GM12878 (cell line): ENCODE results near the gene HPSE2. TPM values are rescaled to one million over a fixed set of nuclear protein-coding genes. Genes with fewer than 3 reads are reported as not detected.

ENCODE experiments used
- ATAC-seq: fragments of 200-7000 bp; cut with Tn5 transposase; 3 replicates; pipeline ENCODE4 v1.9.1; 2020; ENCODE audit warnings: mild to moderate bottlenecking, moderate library complexity
- BruUV-seq: library from RNA; stranded (reverse); fragments of 400-500 nt; replicated peaks from 2 replicates; lab custom pipeline; 2021; lab: Mats Ljungman, UMichigan
- CTCF ChIA-PET: fragments of 300-600 bp; sonication (Branson Sonifier 250); formaldehyde crosslinking; extraction: SDS; loops from one replicate; lab custom pipeline; 2021; ENCODE audit warnings: inconsistent platforms; lab: Yijun Ruan, JAX
- POLR2A ChIA-PET: fragments of 350-600 bp; formaldehyde crosslinking; extraction: SDS; loops from one replicate; lab custom pipeline; 2021; ENCODE audit warnings: inconsistent platforms; lab: Charles Lee
- RAD21 ChIA-PET: fragments of 300-600 bp; sonication (Branson Sonifier 250); formaldehyde crosslinking; loops from one replicate; lab custom pipeline; 2023; ENCODE audit warnings: antibody characterized with exemption; ENCODE audit not compliant: unreplicated experiment; lab: Charles Lee
- SMC1A ChIA-PET: fragments of 300-600 bp; sonication (Branson Sonifier 250); formaldehyde crosslinking; loops from one replicate; lab custom pipeline; 2023; ENCODE audit not compliant: unreplicated experiment, uncharacterized antibody; lab: Charles Lee
- DNase-seq: peaks from one replicate; pipeline ENCODE4 v3.0.0-alpha.2; 2011; ENCODE audit warnings: low read depth, low spot score
- FAIRE-seq: peaks from 3 replicates; lab custom pipeline; 2011; peaks lifted over from hg19 to GRCh38; lab: Jason Lieb, UNC
- H2AFZ ChIP-seq: 2 replicates; pipeline ENCODE4 v1.6.0; 2011; ENCODE audit warnings: low read depth, low read length, control low read depth; ENCODE audit not compliant: control insufficient read depth
- H3K27ac ChIP-seq: 2 replicates; pipeline ENCODE4 v1.5.1; 2011; ENCODE audit warnings: control low read depth; ENCODE audit not compliant: control insufficient read depth, insufficient read depth
- H3K27me3 ChIP-seq, 2 experiments: replicated peaks in 1 of 2; 2 replicates each; pipeline versions ENCODE4 v1.6.0 to v1.6.1; 2011; ENCODE audit warnings: low read length in 1 of 2; ENCODE audit not compliant: control insufficient read depth in 2 of 2, insufficient read depth in 2 of 2
- H3K36me3 ChIP-seq, 2 experiments: 2 replicates each; pipeline ENCODE4 v1.5.1; 2011; ENCODE audit warnings: low read length in 1 of 2; ENCODE audit not compliant: control insufficient read depth in 2 of 2, insufficient read depth in 2 of 2
- H3K4me1 ChIP-seq: 2 replicates; pipeline ENCODE4 v1.6.1; 2011; ENCODE audit warnings: mild to moderate bottlenecking, low read length, moderate library complexity, mixed read lengths; ENCODE audit not compliant: control insufficient read depth, insufficient read depth
- H3K4me2 ChIP-seq: 2 replicates; pipeline ENCODE4 v1.6.0; 2011; ENCODE audit warnings: control low read depth; ENCODE audit not compliant: control insufficient read depth, insufficient read depth
- H3K4me3 ChIP-seq: fragments of 200-600 bp; sonication (generic); 2 replicates; pipeline ENCODE4 v1.5.1; 2016
- H3K79me2 ChIP-seq: 2 replicates; pipeline ENCODE4 v1.6.0; 2011; ENCODE audit warnings: low read length; ENCODE audit not compliant: control insufficient read depth, insufficient read depth
- H3K9ac ChIP-seq: 2 replicates; pipeline ENCODE4 v1.8.0; 2011; ENCODE audit warnings: low read length, control low read depth, mixed read lengths; ENCODE audit not compliant: control insufficient read depth, insufficient read depth
- H3K9me3 ChIP-seq: replicated peaks from 3 replicates; pipeline ENCODE4 v1.5.1; 2011; ENCODE audit warnings: mild to moderate bottlenecking, low read length; ENCODE audit not compliant: control insufficient read depth, insufficient read depth
- H4K20me1 ChIP-seq: 2 replicates; pipeline ENCODE4 v1.6.0; 2011; ENCODE audit not compliant: control insufficient read depth, insufficient read depth
- IKZF1 ChIP-seq: fragments of 450-650 bp; conservative IDR thresholded peaks from 2 replicates; pipeline ENCODE4 v1.6.1; 2017; ENCODE audit warnings: antibody characterized with exemption, mild to moderate bottlenecking
- IRF4 ChIP-seq: IDR thresholded peaks from 2 replicates; pipeline ENCODE4 v1.6.1; 2011; ENCODE audit warnings: low read depth, low read length
- RUNX3 ChIP-seq: IDR thresholded peaks from 2 replicates; pipeline ENCODE4 v1.6.1; 2012; ENCODE audit warnings: low read length, inconsistent platforms
- SPI1 ChIP-seq: IDR thresholded peaks from 2 replicates; pipeline ENCODE4 v1.6.1; 2011; ENCODE audit warnings: low read depth, mild to moderate bottlenecking, low read length, moderate library complexity, borderline replicate concordance; ENCODE audit not compliant: insufficient read depth
- WGBS: methylation state at CpG from one replicate; pipeline ENCODE4 v1.1.6; 2016; ENCODE audit warnings: low lambda C conversion rate; ENCODE audit not compliant: insufficient replicate concordance, insufficient coverage; ENCODE audit errors: missing lambda C conversion rate; 5-methylcytosine and 5-hydroxymethylcytosine counted together
- in situ Hi-C: fragments of 300-500 bp; cut with MboI; formaldehyde crosslinking; loops from 9 replicates; pipeline ENCODE4 v1.14.3; 2018; ENCODE audit warnings: mixed read lengths
- intact Hi-C: fragments of 100-400 bp; cut with micrococcal nuclease; formaldehyde crosslinking; loops from one replicate; pipeline ENCODE4 v1.14.2; 2022; ENCODE audit not compliant: unreplicated experiment
- polyA plus RNA-seq, 11 experiments: library from polyadenylated mRNA; depleted of rRNA in 4 of 11; unstranded in 6 of 11; stranded (reverse) in 5 of 11; fragments of >200 nt; fragmentation: Nextera tagmentation in 4 of 11; fragmentation: Illumina TruSeq in 1 of 11; extraction: Ambion mirVana in 4 of 11; extraction: Trizol in 1 of 11; gene quantifications; 1 replicate in 1 of 11; 2 replicates in 10 of 11; pipeline versions ENCODE4 v1.2.1 to v1.2.3, GENCODE V29; 2011 to 2016; ENCODE audit warnings: inconsistent platforms in 2 of 11, missing spikeins in 2 of 11, low read depth in 1 of 11
- total RNA-seq, 4 experiments: library from RNA; depleted of rRNA in 3 of 4; stranded (reverse); fragments of >200 nt in 3 of 4; fragmentation: Illumina TruSeq in 1 of 4; extraction: Trizol in 1 of 4; gene quantifications; 2 replicates each; pipeline versions ENCODE4 v1.2.1 to v1.2.3, GENCODE V29; 2013 to 2021
- TF ChIP-seq, protein P1 (sequence below): fragments of 450-650 bp; formaldehyde crosslinking; IDR thresholded peaks from 2 replicates; pipeline ENCODE4 v1.4.0; 2022; ENCODE audit warnings: mild to moderate bottlenecking, moderate library complexity

Gene HPSE2
- total and polyA plus RNA-seq, 10 of the 15 experiments (the other 5 are each of a cell fraction or from before 2014, with no cell fraction given) = 0.06 TPM; not detected in 9

DNA sequence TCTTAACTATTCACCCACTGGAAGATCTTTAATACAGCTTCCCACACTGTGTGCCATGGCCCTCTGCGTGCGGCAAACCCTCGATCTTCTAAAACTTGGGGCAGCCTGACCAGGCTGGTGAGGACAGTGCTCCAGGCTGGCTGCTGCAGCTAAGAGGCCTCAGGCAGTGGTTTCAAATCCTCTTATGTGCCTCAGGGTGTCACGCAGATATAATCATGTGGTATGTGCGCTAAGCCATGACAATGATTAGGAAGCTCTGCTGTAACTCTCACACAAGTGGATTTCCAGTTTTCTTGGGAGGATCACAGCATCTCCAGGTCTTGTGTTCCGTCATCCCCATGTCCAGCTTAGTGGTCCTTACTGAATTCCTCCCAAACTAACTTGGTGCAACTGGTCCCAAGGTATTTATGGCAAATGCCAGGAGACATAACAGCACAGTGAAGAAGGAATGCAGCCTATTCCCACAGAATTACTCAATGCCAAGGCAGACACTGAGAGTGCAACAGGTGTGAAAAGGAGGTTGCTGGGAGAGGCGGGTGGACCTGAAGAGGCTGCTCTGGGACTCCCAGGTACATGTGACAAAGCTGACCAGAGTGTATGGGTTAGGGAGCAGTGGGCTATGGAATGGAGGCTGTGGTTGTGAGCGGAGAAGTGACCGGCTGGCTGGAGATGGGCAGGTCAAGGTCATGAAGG is 791.2 kb downstream of the HPSE2 start:
- FAIRE-seq (no peak), ATAC-seq (peak; percentile 59), DNase-seq (no peak)
- SMC1A ChIA-PET = interaction anchor here (1.0 to 1.1 kb wide), 3 partner anchors 19 to 36 kb away, joined by 3 to 4 read pairs (median 3); no protein-coding TSS in a partner anchor
- Histone ChIP-seq H3K36me3 (peaks cover 3 to 6% of the 10 kb centered on the region in 2 experiments), H3K79me2 (peaks cover 30% of the 10 kb centered on the region), H4K20me1 (no peaks in the 10 kb centered on the region; the same call in 1 of the 2 replicates), H3K9ac (no peak overlapping the region), H2AFZ (no peak overlapping the region), H3K9me3 (no peaks in the 10 kb centered on the region), H3K4me1 (peaks cover 15% of the 10 kb centered on the region), H3K4me3 (peak overlapping the region; percentile 10; the same call in 1 of the 2 replicates), H3K27ac (peak overlapping the region; percentile 14; the same call in 1 of the 2 replicates), H3K4me2 (peak overlapping the region; percentile 78), H3K27me3 (no peaks in the 10 kb centered on the region)
- RAD21 ChIA-PET = interaction anchor here (0.9 to 1.3 kb wide), 2 partner anchors 23 to 40 kb away, joined by 3 to 4 read pairs; no protein-coding TSS in a partner anchor
- intact Hi-C loops = no loop called here
- 83% methylated on average over 9 of the region's 9 CpGs for WGBS
- POLR2A ChIA-PET = interaction anchor here (1.7 kb wide), 1 partner anchor 32 kb away, joined by 3 read pairs; no protein-coding TSS in a partner anchor
- in situ Hi-C loops = no loop called here
- TF ChIP-seq SPI1 = peak; percentile 90
- 0 out of 2 replicates have a peak, but pooled peaks have one; percentile 26 for TF ChIP-seq RUNX3
- TF ChIP-seq IRF4 = peak; percentile 43; the same call in 1 of the 2 replicates
- TF ChIP-seq, protein P1, sequence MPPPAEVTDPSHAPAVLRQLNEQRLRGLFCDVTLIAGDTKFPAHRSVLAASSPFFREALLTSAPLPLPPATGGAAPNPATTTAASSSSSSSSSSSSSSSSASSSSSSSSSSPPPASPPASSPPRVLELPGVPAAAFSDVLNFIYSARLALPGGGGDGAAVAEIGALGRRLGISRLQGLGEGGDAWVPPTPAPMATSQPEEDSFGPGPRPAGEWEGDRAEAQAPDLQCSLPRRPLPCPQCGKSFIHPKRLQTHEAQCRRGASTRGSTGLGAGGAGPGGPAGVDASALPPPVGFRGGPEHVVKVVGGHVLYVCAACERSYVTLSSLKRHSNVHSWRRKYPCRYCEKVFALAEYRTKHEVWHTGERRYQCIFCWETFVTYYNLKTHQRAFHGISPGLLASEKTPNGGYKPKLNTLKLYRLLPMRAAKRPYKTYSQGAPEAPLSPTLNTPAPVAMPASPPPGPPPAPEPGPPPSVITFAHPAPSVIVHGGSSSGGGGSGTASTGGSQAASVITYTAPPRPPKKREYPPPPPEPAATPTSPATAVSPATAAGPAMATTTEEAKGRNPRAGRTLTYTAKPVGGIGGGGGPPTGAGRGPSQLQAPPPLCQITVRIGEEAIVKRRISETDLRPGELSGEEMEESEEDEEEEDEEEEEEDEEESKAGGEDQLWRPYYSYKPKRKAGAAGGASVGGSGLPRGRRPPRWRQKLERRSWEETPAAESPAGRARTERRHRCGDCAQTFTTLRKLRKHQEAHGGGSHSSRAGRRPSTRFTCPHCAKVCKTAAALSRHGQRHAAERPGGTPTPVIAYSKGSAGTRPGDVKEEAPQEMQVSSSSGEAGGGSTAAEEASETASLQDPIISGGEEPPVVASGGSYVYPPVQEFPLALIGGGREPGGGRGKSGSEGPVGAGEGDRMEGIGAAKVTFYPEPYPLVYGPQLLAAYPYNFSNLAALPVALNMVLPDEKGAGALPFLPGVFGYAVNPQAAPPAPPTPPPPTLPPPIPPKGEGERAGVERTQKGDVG (CRISPR knock-in tag) = no peak
- 0 out of 2 replicates have a peak, but pooled peaks have one; percentile 36 for TF ChIP-seq IKZF1
- CTCF ChIA-PET = interaction anchor here (0.6 to 4.7 kb wide), 5 partner anchors 8 to 274 kb away, joined by 3 to 22 read pairs (median 3); no protein-coding TSS in a partner anchor
- BruUV-seq = TSS peak; percentile 53
